HUDEP-2 (cell line): ENCODE measurements around the gene DIDO1.
"Not testable (repeated sequence)": the region's sequence is repeated elsewhere in the genome, so short reads cannot be mapped to it uniquely, and the experiment has no call there.

Source experiments
- DNase-seq, 76 experiments: peaks; one replicate each; lab custom pipeline; 2025; ENCODE audit not compliant: unreplicated experiment in 76 of 76; lab: John Stamatoyannopoulos, UW

DIDO1 gene

DNA sequence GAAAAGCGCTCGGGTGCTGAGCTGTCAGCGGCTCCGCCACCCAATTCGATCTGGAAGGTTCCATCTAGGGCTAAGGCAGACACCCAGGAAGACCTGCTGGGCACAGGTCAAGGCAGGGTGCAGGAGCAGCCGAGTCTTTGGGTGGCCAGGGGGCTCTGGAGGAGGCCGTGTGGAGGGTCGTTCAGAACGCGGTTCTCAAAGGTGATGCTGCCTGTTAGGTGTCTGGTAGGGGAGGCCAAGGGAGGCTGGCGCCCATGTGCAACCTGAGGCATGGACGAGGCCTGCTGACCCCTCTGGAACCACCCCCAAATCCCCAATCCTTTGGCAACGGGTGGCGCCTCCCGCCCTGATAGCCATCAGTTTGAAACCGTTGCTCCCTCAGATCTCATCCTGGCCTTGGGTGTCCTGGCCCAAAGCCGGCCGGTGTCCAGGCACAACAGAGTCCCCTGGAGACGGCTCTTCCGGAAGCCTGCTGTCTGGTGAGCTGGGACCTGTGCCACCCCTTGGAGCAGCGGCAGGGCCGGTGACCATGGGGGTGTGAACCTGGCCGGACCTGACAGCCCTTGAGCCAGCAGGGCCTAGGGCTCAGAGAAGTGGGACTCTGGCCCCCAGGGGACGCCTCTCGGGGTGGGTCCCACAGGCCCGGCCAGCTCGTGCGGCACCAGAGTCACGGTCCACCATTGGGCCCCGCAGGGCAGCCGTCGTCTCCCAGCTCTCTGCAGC lies 36.7 kb upstream of the DIDO1 start:
- no peak for DNase-seq

DNA sequence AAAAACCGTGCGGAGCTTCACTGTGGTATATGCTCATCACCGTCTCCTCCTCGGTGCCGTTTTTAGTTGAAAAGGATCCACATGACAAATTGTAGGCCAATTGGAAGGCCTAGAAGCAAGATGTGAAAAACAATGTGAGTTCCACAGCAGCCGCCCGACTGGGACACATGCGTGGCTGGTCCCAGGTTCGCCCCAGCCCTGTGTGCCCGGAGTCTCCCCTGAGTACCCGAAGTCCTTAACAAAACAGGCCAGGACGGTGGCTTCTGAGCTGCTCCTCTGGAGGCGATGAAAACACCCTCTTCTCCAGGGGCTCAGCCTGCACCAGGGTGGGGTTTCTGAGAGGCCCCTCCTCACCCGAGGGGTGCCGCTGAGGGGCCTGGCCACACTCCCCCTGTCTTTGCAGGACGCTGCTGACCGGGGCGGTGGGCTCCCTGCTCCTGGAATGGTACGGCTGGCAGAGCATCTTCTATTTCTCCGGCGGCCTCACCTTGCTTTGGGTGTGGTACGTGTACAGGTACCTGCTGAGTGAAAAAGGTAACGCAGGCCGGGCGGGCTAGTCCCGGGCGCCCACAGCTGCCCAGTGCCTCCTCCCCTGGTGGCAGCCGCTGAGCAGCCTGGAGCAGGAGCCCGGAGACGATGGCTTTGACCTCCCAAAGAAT lies 36.0 kb upstream of the DIDO1 start:
- no peak for DNase-seq

DNA sequence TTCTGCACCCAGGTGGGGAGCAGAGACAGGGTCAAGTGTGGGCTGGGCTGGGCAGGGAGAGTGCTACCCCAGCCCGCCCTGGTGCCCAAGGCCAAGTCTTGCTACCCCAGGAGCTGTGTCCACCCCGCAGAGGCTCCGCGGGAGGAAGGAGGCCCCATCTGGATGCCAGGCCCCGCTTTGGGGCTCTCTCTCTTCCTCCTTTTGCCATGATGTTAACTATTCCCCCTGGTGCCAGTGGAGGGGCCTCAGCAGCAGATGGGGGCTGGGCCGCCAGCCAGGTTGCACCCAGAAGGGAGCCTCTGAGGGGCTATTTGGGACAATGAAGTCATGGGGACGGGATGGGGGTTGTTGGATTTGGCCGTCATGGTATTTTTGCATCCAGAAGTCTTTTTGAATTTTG lies 35.5 kb upstream of the DIDO1 start:
- DNase-seq, result no peak

DNA sequence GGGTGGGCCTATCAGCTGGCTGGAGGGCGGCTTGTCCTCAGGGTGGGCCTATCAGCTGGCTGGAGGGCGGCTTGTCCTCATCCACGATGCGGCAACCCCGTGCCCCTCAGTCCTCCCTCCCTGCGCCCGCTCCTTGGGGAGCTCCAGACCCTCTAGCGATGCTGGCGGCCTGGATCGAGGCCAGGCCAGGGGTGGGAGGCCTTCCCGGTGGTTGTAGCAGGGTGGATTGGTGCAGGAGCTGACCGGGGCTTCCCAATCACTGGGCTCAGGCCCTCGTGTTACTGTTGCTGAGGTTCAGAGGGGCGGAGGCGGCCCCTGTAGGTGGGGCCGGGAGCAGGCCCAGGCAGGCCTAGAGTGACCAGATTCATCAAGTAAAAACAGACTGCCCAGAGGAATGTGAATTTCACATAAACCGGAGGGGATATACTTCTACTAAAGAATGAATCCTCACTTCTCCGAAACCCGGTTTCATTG lies 35.0 kb upstream of the DIDO1 start:
- DNase-seq, result no peak

GRCh38 chr20:62960446-62961309 lies 34.4 kb upstream of the DIDO1 start:
- not testable (repeated sequence) for DNase-seq

GRCh38 chr20:62959998-62960436 lies 33.7 kb upstream of the DIDO1 start:
- no peak for DNase-seq

DNA sequence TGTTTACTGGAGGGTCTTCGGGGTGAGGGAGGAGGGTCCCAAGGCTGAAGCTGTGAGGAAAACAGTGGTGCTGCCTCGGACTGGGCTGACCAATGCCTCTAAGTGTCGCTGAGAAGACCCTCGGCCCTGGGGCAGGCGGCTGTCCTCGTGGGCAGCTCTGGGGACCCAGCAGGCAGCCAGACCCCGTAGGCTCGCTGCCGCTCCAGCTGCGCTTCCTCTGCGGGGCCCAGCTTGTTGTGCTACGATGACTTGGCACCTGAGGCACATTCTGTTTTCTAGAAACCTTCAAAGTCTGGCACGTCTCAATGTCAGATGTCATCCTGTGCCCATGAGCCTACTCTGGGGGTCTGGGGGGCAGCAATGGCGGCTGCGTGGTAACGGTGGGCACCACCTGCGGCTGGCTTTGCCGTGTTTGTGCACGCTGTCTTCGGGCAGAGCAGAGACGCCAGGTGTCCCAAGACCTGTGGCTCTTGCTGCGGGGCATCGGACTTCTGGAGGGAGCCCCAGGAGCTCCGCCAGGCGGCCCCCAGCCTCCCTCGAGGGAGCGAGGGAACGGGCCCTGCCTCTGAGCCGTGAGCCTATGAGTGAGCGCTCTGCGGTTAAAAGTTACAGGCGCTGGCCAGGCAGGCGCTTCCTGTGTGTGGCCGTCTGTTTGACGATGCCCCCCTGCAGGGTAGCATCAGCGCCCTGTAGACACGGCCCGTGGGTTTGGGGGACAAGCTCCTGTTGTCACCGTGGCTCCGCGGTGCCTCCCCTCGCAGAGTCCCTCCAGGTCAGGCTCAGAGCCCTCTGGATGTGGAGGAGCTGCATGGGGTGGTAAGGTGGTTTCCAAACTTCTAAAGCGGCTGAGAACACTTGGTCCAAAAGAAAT lies 33.0 kb upstream of the DIDO1 start:
- no peak for DNase-seq

DNA sequence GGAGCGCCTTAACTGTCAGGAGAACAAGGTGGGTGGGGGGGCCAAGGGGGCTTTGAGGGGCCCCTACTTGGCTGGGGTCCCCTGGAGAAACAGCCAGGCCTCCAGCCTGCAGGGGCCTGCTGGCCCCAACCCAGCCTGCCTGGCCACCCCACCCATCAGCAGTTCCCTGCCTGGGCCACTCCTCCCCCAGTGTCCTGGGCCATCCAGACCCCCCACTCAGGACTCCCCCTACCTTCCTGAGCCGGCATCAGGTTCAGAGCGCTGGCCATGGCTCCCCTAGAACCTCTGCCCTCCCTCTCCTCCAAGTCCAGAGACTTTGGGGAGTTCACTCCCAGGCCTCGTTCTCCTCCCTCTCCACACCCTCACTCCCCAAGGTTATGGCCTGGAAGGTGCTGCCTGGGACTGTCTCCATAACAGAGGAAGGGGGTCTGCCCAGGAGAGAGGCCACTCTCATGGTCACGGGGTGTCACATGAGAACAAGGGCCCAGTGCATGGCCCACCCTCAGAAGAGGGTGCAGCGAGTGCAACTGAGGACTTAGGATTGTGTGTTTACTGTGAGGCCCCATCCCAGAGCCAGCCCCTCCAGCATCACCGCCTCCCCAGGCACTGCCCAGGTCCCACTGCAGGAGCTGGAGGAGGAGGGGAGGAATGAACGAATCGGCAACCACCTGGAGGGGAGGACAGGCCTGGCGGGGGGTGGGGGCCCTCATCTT lies 32.2 kb upstream of the DIDO1 start:
- DNase-seq, result no peak

DNA sequence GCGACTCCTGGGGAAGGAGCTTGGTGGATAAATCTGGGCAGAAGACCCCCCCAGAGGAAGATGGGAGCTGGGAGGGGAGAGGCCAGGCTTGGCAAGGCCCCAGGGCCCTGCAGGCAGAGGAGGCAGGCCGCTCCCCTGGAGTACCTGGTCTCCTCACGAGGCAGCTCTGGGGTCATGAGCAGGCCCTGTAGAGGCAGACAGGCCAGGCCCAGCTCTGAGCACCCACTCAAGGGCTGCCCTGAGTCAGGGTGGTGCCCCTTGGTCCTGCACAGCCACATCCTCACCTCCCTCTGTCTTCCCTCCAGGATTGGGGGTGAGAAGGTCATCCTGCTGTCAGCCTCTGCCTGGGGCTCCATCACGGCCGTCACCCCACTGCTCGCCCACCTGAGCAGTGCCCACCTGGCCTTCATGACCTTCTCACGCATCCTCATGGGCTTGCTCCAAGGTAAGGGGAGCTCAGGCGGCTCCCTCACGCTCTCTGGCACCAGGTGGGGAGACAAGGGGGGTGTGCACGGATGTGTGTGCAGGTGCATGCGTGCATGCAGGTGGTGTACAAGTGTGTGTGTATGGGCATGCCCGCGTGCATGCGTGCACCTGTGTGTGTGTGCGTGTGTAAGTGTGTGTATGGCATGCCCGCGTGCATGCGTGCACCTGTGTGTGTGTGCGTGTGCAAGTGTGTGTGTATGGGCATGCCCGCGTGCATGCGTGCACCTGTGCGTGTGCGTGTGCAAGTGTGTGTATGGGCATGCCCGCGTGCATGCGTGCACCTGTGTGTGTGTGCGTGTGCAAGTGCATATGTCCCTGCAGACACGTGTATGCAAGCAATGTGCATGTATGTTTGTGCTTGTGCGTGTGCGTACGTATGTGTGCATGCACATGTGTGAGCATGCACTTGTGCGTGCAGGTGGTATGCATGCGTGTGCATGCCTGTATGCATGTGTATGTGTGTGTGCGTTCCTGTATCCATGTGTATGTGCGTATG lies 31.1 kb upstream of the DIDO1 start:
- DNase-seq, result no peak

DNA sequence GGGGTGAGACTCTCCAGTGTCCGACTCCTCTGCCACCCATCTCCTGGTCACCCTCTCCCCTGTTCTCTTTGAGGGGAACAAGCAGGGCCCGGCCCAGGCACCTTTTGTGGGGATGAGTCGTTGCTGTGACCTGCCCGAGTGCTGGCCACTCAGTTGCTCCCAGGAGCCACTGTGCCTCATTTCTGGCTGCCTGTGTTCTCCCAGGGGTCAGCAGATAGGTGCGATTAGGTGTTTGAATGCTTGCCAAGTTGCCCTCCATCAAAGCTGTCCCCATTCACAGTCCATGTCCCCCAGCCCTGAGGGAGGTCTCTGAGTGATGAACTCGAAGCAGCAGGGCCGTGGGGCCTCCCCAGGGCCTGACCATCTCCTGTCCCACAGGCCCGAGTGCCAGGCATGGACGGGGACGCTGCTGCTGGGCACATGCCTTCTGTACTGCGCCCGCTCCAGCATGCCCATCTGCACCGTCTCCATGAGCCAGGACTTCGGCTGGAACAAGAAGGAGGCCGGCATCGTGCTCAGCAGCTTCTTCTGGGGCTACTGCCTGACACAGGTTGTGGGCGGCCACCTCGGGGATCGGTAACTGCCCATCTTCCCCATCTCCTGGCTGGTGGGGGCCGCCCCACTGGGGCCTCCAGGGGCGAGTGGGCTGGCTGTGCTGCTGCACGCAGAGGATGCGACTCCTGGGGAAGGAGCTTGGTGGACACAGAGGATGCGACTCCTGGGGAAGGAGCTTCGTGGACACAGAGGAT lies 30.3 kb upstream of the DIDO1 start:
- no peak for DNase-seq

DNA sequence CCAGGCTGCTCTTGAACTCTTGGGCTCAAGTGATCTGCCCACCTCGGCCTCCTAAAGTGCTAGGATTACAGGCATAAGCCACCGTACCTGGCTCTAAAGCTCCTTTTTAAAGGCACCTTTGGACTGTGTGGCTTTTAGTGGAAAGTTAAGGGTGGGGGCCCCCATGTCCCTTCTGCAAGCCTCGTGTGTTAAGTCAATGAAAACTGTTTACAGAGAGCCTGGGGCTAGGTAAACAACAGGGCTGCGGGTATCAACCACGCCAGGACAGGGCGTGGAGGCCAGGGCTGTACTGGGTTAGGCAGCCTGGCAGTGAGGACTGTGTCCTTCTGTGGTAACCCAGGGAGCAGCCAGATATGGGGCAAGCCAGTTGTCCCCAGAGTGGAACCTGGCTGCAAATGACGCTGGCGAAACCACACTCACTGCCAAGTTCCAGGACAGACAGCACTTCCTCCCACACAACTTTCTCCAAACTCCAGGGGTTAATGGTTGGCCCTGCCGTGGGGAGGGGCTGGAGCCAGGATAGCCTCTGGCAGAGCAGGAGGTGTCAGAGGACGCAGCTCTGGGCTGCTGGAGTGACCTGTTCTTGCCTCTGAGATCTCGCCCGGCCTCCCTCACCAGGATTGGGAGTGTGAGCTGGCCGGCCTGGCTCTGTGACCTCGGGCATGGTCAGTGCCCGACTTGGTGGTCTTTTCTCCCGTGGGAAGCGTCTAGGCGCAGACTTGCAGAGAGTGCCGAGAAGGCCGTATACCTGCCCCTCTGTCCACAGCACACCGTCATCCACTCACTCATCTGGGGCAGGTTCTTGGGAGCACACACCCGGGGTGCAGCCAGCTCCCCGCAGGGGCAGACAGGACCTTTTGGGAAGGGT lies 29.4 kb upstream of the DIDO1 start:
- peak in 2 of 76 experiments; percentile 12 to 13 for DNase-seq

- DNase-seq, result peak in 61 of 76 experiments; percentile 6 to 82 (median 51)
These were observed 27.8 kb upstream of the DIDO1 start for GRCh38 chr20:62953839-62954703.

DNA sequence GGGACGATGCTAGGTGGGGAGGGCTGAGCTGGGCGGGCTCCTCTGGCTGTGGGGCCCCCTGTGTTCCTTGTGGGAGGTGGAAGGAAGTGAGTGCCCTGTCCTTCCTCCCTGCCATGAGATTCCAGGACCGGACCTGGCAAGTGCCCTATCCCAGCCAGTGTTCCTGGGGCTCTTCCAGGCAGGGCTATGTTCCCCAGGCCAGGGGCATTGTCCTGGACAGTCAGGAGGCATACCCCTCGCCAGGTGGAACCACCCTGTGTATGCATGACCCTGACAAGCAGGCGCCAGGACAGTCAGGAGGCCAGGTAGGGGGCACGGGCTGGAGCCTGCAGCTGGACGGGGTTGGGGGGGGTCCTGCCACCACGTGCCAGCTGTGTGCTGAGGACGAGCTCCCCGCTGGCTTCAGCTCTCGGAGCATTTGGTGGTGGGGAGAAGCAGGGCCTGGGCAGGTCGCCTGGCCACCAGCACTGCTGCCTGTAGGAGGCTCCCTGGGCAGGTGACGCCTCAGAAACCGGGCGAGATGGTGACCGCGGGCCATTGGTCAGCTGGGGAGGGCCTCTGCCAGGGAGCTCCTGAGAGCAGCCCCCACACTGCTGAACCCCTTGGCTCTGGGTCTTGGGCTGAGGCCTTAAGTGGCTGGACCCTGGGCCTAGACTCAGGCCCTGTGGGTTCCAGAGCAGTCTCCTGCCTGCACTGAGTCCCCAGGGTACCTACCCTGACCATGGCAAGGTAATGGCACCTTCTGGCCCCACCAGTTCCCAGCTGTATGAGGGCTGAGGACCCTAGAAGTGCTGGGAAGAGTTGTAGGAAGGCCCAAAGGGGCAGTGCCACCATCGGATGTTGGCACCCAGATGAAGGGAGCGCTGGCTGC lies 26.9 kb upstream of the DIDO1 start:
- peak in 16 of 76 experiments; percentile 5 to 51 (median 28) for DNase-seq

GRCh38 chr20:62952373-62952967 lies 26.2 kb upstream of the DIDO1 start, which contains the start of gene SLC17A9:
TSS of gene SLC17A9 (plus strand) at chr20:62952709. CDS start at chr20:62952831, 122 bp downstream.
- peak in 70 of 76 experiments; percentile 14 to 92 (median 70) for DNase-seq
